GM18861 (cell line): Measurements from ENCODE around the gene PPP4R3A.
"Not testable (repeated sequence)": the region's sequence is repeated elsewhere in the genome, so short reads cannot be mapped to it uniquely, and the experiment has no call there.

Experiments
- ATAC-seq: cut with Tn5 transposase; IDR thresholded peaks from one replicate; pipeline ENCODE4 v1.9.1; 2021; ENCODE audit not compliant: unreplicated experiment

Gene PPP4R3A

GRCh38 chr14:91510171-91511042, at the start of gene PPP4R3A:
Gene PPP4R3A, minus strand, starts transcription at chr14:91510310. Its CDS starts 663 bp downstream, at chr14:91509647.
- ATAC-seq = peak; percentile 76

GRCh38 chr14:91555531-91555930, 45.4 kb upstream of the PPP4R3A start:
- no peak for ATAC-seq

GRCh38 chr14:91554535-91555332, 44.6 kb upstream of the PPP4R3A start:
- ATAC-seq = no peak

- no peak for ATAC-seq
Observed at GRCh38 chr14:91548108-91548507, 38.0 kb upstream of the PPP4R3A start.

DNA sequence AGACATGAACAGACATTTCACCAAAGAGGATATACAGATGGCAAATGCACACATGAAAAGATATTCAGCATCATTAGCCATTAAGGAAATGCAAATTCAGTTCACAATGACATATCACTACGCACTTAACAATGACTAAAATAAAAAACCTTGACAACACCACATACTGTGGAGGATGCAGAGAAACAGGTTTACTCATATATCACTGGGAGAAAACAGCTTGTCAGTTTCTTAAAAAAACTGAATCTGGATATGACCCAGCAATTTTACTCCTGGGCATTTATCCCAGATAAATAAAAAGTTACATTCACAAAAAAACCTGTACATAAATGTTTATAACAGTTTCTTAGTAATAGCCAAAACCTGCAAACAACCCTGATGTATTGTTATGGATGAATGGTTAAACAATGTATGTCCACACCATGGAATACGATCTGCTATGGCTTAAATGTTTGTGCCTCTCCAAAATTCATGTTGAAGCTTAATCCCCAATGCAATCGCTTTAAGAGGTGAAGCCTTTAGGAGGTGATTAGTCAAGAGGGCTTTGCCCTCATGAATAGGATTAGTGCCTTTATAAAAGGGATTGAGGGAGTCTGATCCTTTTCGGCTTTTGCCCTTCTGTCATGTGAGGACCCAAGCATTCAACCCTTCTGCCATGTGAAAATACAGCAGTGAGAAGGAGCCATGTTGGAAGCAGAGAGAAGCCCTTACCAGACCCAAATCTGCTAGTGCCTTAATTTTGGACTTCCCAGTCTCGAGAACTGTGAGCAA, 36.0 kb upstream of the PPP4R3A start:
- no peak for ATAC-seq

DNA sequence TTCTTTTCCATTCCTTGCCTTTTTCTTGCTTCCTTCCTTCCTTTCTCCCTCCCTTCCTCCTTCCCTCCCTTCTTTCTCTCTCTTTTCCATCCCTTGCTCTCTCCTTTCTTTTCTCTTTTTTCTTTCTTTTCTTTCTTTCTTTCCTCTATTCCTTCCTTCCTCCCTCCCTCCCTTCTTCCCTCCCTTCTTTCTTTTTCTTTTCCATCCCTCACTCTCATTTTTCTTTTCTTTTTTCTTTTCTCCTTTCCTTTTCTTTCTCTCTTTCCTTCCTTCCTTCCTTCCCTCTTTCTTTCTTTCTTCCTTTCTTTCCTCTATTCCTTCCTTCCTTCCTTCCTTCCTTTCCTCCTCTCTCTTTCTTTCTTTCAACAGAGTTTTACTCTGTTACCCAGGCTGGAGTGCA, 35.1 kb upstream of the PPP4R3A start:
- ATAC-seq = no peak

GRCh38 chr14:91536327-91536726, 26.2 kb upstream of the PPP4R3A start:
- ATAC-seq = no peak

DNA sequence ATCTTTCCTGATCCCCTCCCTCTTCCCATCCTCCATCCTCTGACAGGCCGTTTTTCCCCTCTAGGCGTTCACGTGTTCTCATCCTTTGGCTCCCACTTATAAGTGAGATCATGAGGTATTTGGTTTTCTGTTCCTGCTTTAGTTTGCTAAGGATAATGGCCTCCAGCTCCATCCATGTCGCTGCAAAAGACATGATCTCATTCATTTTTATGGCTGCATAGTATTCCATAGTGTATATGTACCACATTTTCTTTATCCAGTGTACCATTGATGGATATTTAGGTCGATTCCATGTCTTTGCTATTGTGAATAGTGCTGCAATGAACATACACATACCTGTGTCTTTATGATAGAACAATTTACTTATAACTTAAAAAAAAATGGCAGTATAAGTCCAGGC, 23.9 kb upstream of the PPP4R3A start:
- ATAC-seq = not testable (repeated sequence)

DNA sequence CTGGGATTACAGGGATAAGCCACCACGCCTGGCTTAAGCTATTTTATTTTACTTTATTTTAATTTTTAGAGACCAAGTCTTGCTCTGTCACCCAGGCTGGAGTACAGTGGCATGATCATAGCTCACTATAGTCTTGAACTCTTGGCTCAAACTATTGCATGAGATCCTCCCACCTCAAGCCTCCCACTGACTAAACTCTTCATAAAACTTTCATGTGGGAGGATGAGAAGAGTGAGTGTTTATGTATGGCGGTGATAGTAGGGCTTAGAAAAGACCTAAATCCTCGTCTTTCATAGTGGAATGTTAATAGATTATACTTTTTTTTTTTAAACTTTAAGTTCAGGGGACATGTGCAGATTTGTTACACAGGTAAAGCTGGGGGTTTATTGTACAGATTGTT, 23.5 kb upstream of the PPP4R3A start:
- ATAC-seq = no peak

DNA sequence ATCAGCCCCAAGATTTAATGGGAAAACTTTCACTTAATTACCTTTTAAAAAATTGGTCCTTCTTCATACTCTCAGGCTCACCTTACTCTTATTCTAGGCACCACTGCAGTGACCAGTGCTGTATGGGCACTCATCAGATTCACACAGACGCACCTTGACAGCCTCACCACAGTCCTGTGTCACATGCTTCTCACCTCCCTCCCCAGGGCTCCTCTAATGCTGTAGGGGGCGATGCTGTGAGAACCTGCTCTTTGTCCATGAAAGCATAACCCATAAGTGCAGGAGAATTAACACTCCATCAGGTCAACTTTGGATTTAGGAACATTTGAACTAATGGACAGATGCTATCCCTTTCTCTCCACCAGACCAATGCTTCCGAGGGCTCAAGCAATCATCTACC, 13.9 kb upstream of the PPP4R3A start:
- no peak for ATAC-seq

DNA sequence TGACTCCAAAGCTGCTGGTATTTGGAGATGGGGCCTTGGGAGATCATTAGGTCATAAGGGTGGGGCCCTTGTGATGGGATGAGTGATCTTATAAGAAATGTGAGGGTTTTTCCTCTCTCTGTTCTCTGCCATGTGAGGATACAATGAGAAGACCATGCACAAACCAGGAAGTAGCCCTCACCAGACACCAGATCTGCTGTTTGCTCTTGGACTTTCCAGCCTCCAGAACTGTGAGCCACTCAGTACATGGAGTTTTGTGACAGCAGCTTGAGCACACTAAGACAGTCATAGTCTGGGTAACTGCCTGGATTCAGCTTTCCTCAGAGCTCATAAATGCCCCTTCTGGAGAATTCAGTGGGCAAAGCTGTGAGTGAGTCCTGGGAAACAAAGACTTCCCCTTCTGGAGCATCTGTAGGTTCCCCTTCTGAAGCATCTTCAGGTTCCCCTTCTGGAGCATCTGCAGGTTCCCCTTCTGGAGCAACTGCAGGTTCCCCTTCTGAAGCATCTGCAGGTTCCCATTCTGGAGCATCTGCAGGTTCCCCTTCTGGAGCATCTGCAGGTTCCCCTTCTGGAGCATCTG, 11.0 kb upstream of the PPP4R3A start:
- no peak for ATAC-seq

- ATAC-seq = no peak
Observed at GRCh38 chr14:91520138-91520537, 10.0 kb upstream of the PPP4R3A start.

GRCh38 chr14:91519239-91520036, 9.3 kb upstream of the PPP4R3A start:
- ATAC-seq = no peak

DNA sequence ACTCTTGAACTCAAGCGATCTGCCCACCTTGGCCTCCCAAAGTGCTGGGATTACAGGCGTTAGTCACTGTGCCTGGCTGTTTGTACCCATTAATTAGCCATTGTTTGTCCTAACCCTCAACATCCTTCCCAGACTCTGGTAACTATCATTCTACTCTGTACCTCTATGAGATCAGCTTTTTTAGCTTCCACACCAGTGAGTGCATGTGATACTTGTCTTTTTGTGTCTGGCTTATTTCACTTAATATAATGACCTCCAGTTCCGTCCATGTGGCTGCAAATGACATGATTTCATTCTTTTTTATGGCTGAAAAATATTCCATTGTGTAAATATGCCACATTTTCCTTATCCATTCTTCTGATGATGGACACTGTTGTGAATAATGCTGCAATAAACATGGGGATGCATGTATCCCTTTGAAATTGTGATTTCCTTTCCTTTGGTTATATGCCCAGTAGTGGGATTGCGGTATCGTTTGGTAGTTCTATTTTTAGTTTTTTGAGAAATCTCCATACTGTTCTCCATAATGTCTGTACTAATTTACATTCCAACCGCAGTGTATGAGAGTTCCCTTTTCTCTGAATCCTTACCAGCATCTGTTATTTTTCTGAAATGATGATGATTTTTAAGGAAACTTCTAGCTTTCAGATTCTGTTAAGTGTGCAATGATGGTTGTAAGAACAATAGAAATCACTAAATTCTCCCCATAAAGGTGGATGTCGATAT, 6.7 kb upstream of the PPP4R3A start:
- ATAC-seq = no peak

GRCh38 chr14:91515979-91516378, 5.9 kb upstream of the PPP4R3A start:
- ATAC-seq = no peak

DNA sequence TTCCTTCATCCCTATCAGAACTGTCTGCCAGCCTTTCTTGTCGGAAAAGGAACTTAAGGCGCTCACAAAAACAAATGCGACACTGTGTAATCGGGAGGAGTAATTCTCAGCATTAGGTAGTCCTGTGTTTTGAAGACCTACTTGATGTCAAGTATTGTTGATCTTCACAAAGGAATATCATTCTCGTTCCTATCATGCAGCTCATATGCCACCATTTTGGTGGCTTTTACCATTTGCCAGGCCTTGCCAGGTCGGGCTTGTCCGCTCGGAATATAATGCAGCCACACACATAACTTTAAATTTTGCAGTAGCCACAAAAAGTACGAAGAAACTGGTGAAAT, 903 bp upstream of the PPP4R3A start:
- ATAC-seq = no peak

DNA sequence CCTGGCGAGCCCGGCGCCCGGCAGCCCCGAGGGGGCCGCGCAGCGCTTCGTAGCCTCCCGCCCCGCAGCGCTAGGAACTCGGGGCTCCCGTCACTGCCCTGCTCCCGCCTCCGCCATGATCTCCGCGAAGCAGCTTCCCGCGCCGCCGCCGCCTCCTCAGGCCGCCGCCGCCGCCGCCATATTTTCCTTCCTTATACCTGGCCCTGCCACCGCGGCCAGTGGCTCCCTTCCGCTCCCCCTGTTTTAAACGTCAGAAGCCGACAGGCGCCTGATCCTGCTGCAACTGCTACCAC, 286 bp downstream of the PPP4R3A start:
- peak; percentile 4 for ATAC-seq

DNA sequence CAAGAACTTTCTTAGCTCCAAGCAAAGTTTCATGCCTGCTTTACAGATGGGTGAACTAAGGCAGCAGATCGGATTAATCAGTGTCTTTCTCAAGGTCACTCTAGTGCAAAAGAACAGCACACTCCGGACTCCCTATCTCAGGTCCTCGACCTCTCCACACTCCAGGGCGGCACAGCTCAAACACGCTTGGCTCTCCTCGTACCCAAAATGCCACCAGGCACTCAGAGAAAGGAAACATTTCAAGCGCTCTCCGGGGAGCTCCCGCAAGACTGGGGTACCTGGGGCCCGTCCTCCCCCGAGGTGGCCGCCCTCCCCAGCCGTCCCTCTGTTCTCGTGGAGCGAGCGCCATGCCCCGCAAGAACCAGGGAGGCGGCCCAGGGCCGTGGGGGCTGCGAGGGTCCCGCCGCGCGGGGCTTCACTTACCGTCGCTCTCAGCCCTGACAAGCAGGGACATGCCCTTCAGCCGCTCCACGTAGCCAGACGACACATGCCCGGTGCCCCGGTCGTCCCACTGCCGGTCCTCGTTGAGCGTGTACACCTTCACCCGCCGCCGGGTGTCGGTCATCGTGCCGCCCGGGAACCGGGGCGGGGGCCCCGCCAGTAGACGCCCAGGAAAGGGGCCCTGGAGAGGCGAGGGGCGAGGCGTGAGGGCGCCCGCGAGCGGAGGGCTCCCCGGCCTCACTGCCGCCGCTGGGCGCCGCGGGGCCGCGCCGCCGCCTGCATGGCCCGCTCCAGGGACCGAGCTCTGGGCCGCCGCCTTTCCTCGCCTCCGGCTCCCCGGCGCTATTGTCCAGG, 830 bp downstream of the PPP4R3A start:
- peak; percentile 6 for ATAC-seq

GRCh38 chr14:91508105-91508504, 2.0 kb downstream of the PPP4R3A start:
- no peak for ATAC-seq
